C4-2B (cell line): Measurements from ENCODE around the gene PER2.

Experiments used
- ZFX ChIP-seq: fragments of 450-650 bp; IDR thresholded peaks from 2 replicates; pipeline ENCODE4 v1.6.1; 2017
- TF ChIP-seq, protein P1 (sequence below): fragments of 450-650 bp; conservative IDR thresholded peaks from 2 replicates; pipeline ENCODE4 v1.5.1; 2017; ENCODE audit warnings: mild to moderate bottlenecking

GRCh38 chr2:238203973-238204683 is 84.3 kb downstream of the PER2 start:
- TF ChIP-seq, protein P1, sequence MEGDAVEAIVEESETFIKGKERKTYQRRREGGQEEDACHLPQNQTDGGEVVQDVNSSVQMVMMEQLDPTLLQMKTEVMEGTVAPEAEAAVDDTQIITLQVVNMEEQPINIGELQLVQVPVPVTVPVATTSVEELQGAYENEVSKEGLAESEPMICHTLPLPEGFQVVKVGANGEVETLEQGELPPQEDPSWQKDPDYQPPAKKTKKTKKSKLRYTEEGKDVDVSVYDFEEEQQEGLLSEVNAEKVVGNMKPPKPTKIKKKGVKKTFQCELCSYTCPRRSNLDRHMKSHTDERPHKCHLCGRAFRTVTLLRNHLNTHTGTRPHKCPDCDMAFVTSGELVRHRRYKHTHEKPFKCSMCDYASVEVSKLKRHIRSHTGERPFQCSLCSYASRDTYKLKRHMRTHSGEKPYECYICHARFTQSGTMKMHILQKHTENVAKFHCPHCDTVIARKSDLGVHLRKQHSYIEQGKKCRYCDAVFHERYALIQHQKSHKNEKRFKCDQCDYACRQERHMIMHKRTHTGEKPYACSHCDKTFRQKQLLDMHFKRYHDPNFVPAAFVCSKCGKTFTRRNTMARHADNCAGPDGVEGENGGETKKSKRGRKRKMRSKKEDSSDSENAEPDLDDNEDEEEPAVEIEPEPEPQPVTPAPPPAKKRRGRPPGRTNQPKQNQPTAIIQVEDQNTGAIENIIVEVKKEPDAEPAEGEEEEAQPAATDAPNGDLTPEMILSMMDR = no peak
- no peak for TF ChIP-seq ZFX
